KMS-11 (cell line): ENCODE results near the gene CNR1.

Experiments used
- H2AFZ ChIP-seq: fragments of 200-600 bp; sonication (generic); 2 replicates; pipeline ENCODE4 v1.6.1; 2016; ENCODE audit warnings: antibody characterized with exemption, mixed run types, low read depth
- H3K27ac ChIP-seq: fragments of 200-600 bp; sonication (generic); 2 replicates; pipeline ENCODE4 v1.6.1; 2016; ENCODE audit warnings: mild to moderate bottlenecking, mixed run types
- H3K27me3 ChIP-seq: fragments of 200-600 bp; sonication (generic); 2 replicates; pipeline ENCODE4 v1.6.1; 2017; ENCODE audit warnings: mild to moderate bottlenecking, low read depth, mixed run types, moderate library complexity; ENCODE audit not compliant: insufficient read depth
- H3K36me3 ChIP-seq: fragments of 200-600 bp; sonication (generic); 2 replicates; pipeline ENCODE4 v1.6.1; 2017; ENCODE audit warnings: mild to moderate bottlenecking, mixed run types; ENCODE audit not compliant: insufficient read depth
- H3K4me1 ChIP-seq: fragments of 200-600 bp; sonication (generic); 2 replicates; pipeline ENCODE4 v1.6.1; 2016; ENCODE audit warnings: mild to moderate bottlenecking, low read depth, mixed run types; ENCODE audit not compliant: poor library complexity, severe bottlenecking
- H3K4me2 ChIP-seq: fragments of 200-600 bp; sonication (generic); 2 replicates; pipeline ENCODE4 v1.7.0; 2016; ENCODE audit warnings: mild to moderate bottlenecking, mixed run types
- H3K4me3 ChIP-seq: fragments of 200-600 bp; sonication (generic); IDR thresholded peaks from 2 replicates; pipeline ENCODE4 v1.6.1; 2017; ENCODE audit warnings: low read depth, low read length, mixed read lengths; ENCODE audit not compliant: insufficient read depth
- H3K79me2 ChIP-seq: fragments of 200-600 bp; sonication (generic); 2 replicates; pipeline ENCODE4 v1.6.1; 2016; ENCODE audit warnings: low read depth, mixed run types; ENCODE audit not compliant: insufficient read depth
- H3K9ac ChIP-seq: fragments of 200-600 bp; sonication (generic); 2 replicates; pipeline ENCODE4 v1.6.1; 2016; ENCODE audit warnings: mild to moderate bottlenecking, mixed run types
- H4K20me1 ChIP-seq: fragments of 200-600 bp; sonication (generic); 2 replicates; pipeline ENCODE4 v1.6.1; 2016; ENCODE audit warnings: mild to moderate bottlenecking, mixed run types; ENCODE audit not compliant: insufficient read depth
- CTCF ChIP-seq: fragments of 200-600 bp; sonication (generic); conservative IDR thresholded peaks from 2 replicates; pipeline ENCODE4 v1.6.1; 2017; ENCODE audit warnings: low read depth, mild to moderate bottlenecking, antibody characterized with exemption, low read length, moderate library complexity, mixed read lengths

Gene CNR1

DNA sequence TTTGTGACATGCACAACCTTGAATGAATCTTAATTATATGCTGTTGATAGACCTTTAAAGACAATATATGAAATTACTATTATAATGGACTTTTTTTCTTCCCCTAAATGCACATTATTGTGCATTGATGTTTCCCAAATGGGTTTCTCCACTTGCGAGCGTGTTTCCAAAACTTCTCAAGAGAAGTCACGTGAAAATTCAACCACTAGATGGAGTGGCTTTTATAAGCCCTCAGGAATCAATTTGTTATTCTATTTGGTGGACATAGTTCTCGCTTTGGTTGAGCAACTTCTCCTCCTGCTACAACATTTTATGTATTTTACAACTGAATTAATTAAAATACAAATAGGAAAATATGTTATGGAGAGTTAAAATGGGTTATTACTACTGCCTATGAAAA is 9.0 kb downstream of the CNR1 start:
- no peak overlapping the region for H3K4me2 ChIP-seq
- no peaks in the 10 kb centered on the region for H3K36me3 ChIP-seq
- H3K27me3 ChIP-seq = no peaks in the 10 kb centered on the region
- H3K9ac ChIP-seq = no peak overlapping the region
- no peak for TF ChIP-seq CTCF
- H3K79me2 ChIP-seq = no peaks in the 10 kb centered on the region
- no peak overlapping the region for H3K4me3 ChIP-seq
- H4K20me1 ChIP-seq = no peaks in the 10 kb centered on the region
- H3K27ac ChIP-seq = no peak overlapping the region
- no peak overlapping the region for H2AFZ ChIP-seq
- no peaks in the 10 kb centered on the region for H3K4me1 ChIP-seq

GRCh38 chr6:88145298-88145963 is 20.7 kb downstream of the CNR1 start:
- Histone ChIP-seq H3K4me1 (no peaks in the 10 kb centered on the region), H3K9ac (no peak overlapping the region), H3K27me3 (no peaks in the 10 kb centered on the region), H3K27ac (no peak overlapping the region), H3K79me2 (no peaks in the 10 kb centered on the region), H3K4me2 (no peak overlapping the region), H3K36me3 (no peaks in the 10 kb centered on the region), H4K20me1 (no peaks in the 10 kb centered on the region), H2AFZ (no peak overlapping the region), H3K4me3 (no peak overlapping the region)
- TF ChIP-seq CTCF = no peak

- H4K20me1 ChIP-seq = no peaks in the 10 kb centered on the region
- no peak for TF ChIP-seq CTCF
- H3K4me2 ChIP-seq = no peak overlapping the region
- H3K27ac ChIP-seq = no peak overlapping the region
- no peaks in the 10 kb centered on the region for H3K36me3 ChIP-seq
- H2AFZ ChIP-seq = no peak overlapping the region
- no peak overlapping the region for H3K9ac ChIP-seq
- H3K4me3 ChIP-seq = no peak overlapping the region
- no peaks in the 10 kb centered on the region for H3K4me1 ChIP-seq
- no peaks in the 10 kb centered on the region for H3K79me2 ChIP-seq
- H3K27me3 ChIP-seq = no peaks in the 10 kb centered on the region
Observed at GRCh38 chr6:88144637-88145297, 21.4 kb downstream of the CNR1 start.

- no peaks in the 10 kb centered on the region for H3K4me1 ChIP-seq
- no peaks in the 10 kb centered on the region for H4K20me1 ChIP-seq
- H3K4me2 ChIP-seq = no peak overlapping the region
- no peaks in the 10 kb centered on the region for H3K36me3 ChIP-seq
- H3K27ac ChIP-seq = no peak overlapping the region
- H3K27me3 ChIP-seq = no peaks in the 10 kb centered on the region
- no peaks in the 10 kb centered on the region for H3K79me2 ChIP-seq
- no peak overlapping the region for H3K4me3 ChIP-seq
- no peak for TF ChIP-seq CTCF
- no peak overlapping the region for H3K9ac ChIP-seq
- no peak overlapping the region for H2AFZ ChIP-seq
Observed at GRCh38 chr6:88143421-88144157, 22.6 kb downstream of the CNR1 start.
